Measurements from ENCODE around the gene CST9L.

CST9L gene, protein sequence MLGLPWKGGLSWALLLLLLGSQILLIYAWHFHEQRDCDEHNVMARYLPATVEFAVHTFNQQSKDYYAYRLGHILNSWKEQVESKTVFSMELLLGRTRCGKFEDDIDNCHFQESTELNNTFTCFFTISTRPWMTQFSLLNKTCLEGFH

DNA sequence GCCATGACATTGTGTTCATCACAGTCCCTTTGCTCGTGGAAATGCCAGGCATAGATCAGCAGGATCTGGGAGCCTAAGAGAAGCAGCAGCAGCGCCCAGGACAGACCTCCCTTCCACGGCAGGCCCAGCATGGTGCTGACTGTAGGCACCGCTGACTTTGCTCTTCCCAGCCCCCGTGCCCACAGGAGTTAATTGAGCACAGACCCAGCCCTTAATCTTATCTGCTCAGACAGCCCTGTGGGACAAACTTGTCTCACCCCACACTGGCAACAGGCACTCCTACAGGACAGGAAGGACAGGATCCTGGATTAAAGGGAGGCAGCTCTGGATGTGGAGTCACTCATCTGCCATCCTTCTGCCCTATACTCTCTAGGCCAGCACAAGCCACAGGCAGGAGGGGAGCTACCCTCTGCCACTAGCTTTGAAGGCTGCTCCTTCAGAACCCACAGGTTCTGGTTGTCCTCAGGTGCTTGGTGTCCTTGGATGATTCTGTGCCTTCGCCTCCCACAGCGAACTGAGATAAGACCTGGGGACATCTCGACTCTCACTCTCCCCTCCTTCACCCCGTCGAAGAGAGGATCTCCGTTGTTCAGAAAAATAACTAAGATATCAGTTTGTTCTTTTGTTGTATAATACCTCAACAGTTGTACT lies at the start of gene CST9L:
Gene CST9L (minus strand): TSS at position 165 of the 651 bp plus-strand sequence. CDS start 34 bp downstream, at position 131.
- no peak for DNase-seq

DNA sequence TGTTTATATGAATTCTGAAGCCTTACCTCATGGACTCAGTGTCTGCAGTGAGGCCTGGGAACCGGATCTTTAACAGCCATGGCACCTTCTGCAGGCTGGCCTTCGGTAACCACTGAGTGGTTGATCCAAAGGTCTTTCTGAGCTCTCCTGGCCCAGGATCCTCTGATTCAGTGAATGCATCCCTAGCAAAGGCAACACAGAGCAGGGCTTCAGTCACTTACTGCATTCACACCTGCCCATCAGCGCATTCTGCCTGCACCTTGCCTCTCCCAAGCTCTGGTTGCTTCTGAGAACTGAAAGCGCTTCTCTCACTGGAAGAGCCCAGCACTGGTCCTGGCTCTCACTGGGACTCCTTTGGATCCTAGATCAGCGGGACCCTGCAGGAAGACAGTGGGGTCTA lies 45.9 kb upstream of the CST9L start:
- no peak for DNase-seq

DNA sequence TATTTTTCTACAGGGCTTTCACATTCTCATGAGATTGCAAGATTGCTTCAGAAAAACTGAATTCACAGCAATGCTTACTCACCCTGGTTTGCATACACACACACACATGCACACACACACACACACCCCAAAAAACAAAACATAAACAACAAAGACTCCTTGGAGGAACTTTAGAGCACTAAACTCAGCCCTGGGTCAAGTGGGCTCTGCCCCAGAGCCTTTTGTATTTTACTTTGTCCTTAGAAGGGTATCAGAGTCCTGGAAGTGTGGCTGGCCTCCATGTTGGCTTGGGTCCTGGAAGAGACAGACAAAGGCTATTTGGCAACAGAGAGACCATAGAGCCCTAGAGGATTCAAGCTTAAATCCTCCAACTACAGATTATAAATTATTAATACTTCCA lies 45.4 kb upstream of the CST9L start:
- DNase-seq = no peak

DNA sequence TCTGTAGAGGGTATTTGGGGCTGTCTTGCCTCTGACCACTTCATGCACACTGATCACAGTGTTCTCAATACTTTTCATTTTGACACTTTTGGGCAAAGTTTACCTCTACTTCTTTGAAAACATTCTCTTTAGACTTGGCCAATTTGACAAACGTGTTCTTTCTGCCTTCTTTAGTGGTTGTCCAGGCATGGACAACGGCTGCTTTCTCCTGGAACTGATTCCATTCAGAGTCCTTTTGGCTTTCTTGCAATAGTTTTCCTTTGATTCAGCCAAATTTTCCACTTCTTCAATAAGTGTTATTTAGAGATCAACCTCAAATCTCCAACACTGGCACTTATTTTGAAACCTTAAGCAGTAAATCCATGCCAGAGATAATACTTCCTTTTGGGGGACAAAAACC lies 44.1 kb upstream of the CST9L start:
- no peak for DNase-seq

DNA sequence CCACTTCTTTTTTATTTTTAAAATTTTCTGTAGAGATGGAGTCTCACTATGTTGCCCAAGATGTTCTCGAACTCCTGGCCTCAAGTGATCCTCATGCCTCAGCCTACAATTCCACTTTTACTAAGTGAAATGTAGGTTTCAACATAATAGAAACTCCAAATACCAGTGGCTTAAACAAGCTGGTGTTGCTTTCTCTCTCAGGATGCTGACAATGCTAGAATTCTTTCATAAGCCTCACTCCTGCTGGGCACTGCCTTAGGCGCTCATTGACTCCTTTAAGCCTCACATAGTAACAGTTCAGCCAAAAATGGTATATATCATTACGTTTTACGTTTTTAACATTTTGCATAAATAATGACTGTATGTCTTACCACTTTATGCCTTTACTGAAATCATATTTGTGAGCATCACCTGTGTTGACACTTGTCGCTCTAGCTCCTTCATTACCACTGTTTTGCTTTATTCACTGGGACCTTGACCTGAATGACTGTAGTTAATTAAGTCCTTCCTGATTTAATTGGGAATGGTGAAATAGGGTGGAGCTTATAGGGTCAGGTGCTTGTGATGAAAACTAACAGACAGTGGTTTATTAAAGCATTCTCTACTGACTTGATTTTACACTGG lies 41.3 kb upstream of the CST9L start:
- no peak for DNase-seq

DNA sequence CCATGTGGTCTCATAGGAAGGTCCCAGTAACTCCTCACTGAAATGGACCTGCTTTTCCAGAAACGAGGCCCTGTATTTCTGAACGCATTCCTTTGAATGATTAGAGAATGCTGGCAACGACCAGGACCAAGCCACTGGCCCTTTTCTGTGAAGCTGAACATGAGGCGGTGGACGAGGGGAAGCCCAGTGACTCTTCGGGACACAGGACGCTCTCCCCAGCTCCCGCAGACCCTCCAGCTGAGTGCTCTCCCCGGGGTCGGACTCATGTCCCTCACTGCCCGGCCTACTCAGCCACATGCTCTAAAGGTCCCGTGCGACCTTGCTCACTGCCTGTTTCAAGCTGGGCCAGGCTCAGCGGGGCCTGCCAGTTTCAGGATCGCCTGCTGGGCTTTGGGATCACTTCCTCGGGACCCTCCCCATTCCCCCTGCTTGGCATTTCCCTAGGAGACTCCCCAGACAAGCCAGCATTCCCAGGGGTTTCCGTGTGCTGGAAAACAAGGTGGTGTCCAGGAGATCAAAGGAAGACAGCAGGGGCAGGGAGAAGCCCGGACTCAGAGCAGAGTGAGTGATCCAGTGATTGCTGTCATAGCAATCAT lies 40.1 kb upstream of the CST9L start:
- DNase-seq = no peak

DNA sequence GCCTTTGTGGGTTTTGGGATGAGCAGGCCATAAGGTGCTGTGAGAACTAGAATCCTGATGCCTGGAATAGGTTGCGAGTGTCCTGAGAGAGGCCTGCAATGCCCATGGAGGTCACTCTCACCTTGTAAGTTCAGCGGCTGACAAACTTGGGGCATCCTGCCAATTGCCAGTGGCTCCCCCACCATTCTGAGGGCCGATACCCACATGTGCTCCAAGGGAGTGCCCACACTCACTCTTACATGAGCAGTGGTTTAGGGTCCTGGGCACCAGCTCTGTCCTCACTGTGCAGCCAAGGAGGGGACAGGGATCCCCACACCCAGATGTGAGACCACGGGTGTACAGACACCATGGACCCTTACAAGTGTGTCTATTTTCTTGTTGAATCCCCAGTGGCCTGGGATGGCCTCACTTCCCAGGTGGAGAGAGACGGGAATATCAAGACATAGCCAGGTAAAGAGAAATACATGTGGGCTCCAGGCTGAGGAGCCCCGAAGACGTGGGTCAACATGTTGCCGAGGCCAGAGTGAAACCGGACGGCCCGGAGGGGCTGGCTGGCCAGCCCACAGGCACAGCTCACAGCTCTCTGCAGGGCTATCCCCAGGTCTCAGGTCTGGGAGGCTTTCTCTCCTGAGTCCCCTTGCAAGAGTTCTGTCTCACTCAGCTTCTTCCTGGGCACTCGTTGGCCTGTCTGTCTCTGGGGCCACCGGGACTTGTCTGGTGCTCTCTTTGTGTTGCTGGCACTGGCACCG lies 39.4 kb upstream of the CST9L start:
- DNase-seq = no peak

DNA sequence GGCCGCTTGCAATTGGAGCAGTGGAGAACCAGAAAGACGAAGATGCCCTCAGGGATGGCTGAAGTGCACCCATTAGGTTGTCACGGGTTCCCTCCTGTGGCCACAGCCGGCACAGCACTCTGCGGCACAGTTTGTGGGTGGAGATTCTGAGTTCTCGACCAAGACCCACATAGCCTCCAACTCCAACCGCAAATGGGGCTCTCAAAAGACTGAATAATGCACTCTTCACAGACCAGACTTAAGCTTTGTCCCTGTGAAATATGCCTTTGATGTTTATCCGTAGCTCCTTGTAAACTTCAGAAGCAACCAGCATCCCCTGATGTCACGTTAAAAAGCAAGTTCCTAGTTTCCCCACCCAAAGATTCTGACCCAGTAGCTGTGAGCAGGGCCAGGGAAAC lies 38.4 kb upstream of the CST9L start:
- peak; percentile 69 for DNase-seq

DNA sequence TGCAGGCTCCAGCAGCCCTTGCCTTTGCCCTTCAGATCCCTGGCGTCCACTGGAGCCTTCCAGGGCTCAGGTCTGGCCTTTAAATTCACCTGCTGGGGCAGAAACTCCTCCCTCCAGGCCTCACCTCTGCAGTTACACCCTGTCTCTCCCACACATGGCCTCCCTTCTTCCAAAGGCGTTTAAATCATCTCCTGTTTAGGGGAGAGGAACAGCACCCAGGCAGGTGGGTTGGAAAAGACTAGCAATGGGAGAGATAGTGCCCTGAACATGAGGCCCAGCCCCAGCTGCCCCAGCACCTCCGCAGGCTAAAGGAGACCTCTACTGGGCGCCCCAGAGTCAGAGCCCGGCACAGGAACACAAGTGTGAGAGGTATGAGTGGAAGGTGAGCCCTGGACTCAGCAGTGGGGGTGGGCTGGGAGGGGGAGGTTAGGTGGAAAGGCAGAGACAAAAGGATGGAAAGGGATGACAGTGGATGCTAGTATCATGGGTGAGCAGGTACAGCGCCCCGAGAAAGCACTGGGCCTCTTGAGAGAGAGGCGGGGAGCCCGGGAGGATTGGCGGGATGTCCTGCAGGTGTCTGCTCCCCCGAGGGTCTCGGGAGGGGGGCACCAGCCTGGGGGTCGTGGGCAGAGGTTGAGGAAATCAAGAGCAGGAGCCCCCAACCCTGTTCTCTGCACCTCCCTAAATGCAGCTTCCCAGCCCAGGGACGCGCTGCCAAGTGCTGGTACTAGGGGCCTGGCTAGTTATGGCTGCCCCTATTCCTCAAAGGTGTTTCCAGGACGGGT lies 37.8 kb upstream of the CST9L start, which contains the start of gene CST9:
Gene CST9 (minus strand): TSS at position 51 of the 785 bp plus-strand sequence. CDS start 53 bp downstream, outside the sequence.
- no peak for DNase-seq

DNA sequence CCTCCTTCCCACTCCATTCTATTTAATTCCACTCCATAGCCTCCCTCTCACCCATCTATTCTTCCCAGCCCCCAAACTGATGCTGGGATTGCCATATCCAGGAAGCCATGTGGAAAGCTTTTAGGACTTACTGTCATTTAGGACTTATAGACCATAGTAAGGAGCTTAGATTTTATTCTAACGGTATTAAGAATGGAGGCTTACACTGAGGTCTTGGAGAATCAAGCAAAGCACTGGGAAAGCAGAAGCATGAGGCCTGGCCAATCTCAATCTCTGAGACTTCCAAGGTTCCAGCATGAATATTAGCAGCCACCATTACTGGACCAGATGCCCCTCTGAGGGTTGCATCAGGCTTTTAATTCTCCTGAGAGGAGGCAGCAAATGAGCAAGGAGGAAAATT lies 36.0 kb upstream of the CST9L start:
- DNase-seq = no peak

DNA sequence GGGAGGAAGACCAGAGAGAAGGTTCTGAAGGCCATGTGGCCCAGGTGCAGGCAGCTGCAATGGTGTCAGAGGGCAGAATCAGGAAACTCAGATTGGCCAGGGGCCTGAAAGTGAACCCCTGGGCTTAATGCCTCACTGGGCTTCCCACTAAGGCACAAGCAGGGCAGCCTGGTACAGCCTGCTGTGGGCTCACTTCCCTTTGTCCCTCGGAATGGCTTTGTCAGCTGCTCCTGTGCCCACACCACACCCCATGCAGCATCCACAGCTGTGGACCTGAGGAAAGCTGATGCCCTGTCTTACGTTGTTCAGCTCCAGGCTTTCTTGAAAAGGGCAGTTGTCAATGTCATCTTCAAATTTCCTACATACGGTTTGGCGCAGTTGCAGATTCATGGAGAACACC lies 35.0 kb upstream of the CST9L start:
- no peak for DNase-seq

DNA sequence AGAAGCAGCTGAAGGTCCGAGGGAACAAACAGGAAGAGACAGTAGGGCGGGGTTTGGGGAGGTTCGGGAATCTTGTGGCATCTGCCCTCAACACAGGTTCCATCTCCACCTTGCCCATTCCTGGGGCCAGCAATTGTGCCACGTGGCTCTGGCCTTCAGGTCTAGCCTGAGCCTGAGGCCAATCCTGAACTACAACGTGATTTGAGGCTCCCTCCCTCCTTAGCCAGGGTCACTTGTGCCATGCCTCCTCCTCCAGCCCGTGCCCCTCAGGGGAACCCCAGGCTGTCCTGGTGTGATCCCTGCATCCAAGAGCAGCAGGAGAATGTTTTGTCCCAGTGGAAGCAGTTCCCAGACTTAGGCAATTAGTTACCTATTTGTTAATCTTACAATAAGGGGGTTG lies 34.4 kb upstream of the CST9L start:
- DNase-seq = no peak

DNA sequence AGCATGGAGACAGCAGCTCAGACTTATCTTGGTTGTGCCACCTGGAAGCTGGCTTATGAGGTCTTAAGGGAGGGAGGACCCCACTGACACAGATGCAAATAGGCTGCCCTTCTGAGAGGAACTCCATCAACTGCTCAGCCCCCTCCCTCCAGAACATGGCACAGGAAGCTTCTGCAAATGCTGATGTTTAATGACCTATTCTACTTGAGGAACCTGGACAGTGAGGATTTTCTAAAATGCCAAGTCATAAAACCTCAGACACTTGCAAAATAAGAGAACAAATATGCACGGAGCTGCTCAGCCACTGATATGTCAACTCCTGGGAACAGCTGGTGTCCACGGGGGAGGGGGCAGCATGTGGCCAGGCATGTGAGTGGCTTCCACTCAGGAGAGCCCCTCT lies 34.0 kb upstream of the CST9L start:
- DNase-seq = no peak

DNA sequence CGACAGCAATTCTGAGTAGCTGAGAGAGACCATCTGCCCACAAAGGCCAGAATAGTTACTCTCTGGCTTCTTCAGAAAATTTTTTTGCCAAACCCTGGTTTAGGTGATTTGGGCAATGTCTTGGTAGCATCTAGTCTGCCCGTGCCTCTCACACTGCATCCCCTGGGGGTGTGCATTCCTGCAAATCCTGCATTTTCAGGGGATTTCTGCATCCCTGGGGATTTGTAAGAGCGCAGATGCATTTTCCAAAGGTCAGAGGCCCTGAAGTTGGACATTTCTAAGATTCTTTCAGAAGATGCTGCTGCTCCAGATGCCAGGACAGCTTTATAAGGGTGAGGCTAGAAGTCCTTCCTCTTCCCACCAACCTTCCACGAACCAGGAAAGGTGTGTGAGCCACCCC lies 33.4 kb upstream of the CST9L start:
- DNase-seq = no peak

DNA sequence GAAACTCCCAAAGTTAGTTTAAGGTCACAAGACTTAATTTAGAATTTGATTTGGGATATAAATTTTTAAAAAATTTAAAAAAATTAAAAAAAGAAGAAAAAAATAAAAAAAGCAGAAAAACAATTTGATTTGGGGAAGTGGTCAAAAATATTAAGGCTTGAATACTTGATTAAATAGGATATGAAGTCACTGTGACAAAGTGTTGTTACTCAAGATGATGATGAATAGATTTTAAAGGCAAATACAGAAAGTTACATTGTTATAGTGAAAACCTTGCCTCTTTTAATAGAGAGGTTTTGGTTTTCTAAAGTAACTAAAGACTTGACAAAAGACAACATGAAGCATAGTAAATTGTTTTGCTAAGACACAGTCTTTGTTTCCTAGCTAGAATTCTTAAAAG lies 30.2 kb upstream of the CST9L start:
- no peak for DNase-seq

DNA sequence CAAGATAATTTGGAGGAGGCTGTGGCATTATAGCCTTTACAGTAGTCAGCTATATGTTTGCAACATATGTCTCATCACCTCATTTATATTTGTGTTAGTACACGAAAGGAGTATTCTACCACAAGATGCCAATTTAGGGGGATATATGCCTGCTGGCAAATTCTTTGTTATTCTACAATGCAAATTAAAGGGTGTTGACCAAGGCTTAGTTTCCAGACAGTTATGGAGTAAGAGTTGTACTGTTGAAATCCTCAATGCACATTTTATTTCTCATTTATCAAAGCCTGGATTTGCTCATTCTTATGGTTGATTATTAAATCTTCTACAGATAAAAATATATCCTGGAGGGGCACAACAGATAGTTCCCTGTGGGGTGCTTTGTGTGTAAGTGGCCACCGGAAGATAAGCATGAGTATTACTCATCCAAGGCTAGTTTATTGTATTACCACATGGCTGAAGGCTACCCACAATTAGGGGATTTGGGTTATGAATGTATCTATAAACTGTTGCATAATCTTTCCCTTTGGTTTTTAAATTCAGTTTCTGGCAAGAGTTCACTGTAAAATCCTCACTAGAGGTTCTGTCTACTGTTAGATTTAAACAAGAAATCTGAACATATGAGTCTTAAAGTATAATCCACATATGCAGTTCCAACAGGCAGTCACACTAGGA lies 28.4 kb upstream of the CST9L start:
- peak; percentile 3 for DNase-seq

DNA sequence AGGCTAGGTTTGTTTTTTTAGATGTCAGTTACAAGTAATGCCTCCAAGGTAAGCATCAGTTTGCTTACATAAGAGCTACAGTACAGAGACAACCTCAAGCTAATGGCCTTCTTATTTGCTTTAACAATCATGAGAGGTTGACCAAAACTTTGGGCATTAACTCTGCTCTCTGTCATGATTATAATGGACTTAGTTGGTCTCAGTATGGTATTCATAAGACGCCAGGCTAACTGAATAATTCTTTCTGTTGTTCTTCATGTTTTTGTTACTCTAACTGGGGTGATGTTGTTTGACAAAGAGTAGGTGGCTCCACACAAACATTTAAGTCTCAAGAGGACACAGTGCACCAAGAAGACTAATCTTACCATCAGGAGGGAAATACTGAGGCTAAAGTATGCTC lies 27.7 kb upstream of the CST9L start:
- DNase-seq = no peak

DNA sequence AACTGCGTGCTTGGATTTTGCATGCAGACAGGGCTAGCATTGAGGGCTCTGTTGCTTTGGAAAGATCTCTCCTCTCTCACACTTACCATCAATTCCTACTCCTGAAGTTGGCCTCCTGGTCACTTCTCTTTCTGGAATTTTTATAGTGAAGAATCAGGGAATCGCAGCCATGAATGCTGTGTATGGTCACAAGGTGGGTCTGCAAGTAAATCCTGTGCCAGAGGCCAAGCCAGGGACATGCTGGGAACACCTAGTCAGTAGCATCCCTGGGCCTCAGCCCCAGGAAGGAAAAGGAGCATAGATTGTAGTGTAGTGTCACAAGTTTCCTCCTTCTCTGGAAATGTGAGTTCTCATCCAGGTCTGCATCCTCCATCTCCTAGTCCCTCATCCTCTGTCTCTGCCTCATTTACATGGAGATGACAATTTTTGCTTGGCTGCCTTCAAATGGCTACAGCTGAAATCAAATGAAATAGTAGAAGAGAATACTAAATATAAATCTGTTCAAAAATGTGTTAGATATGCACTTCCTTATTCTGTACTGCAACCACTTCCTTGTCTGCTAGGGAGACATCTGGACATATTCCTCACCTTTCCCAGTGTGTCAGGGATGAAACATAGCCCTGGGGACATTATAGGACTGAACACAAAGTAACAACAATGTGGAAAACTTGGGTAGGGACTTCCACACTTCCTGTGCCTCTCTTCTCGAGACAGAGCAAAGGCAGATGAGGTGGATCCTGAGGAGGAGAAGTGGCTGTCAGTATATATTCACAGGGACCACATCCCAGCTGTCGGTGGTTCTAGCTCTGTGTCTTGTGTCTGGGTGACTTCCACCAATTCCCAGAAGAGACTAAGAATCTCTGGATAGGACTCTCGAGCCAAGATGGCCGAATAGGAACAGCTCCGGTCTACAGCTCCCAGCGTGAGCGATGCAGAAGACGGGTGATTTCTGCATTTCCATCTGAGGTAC lies 20.4 kb upstream of the CST9L start:
- DNase-seq = no peak

DNA sequence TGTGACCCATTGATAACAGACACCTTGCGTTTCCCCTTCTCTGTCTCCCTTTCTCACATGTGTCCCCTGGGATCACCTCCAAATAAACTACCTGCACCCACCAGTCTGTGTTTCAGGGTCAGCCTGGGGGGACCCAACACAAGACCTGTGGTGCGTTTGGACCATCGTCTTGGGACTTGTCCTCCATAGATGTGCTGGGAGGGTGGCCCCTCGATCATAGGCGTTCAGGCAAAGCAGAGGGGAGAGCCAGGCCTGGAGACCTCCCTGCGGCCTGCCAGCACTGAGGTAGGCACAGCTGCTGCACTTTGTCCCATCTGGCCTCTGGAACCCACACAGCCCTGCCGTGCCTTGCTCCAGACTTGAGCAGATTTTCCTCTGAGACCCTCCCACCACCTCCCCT lies 19.3 kb upstream of the CST9L start:
- DNase-seq = no peak

DNA sequence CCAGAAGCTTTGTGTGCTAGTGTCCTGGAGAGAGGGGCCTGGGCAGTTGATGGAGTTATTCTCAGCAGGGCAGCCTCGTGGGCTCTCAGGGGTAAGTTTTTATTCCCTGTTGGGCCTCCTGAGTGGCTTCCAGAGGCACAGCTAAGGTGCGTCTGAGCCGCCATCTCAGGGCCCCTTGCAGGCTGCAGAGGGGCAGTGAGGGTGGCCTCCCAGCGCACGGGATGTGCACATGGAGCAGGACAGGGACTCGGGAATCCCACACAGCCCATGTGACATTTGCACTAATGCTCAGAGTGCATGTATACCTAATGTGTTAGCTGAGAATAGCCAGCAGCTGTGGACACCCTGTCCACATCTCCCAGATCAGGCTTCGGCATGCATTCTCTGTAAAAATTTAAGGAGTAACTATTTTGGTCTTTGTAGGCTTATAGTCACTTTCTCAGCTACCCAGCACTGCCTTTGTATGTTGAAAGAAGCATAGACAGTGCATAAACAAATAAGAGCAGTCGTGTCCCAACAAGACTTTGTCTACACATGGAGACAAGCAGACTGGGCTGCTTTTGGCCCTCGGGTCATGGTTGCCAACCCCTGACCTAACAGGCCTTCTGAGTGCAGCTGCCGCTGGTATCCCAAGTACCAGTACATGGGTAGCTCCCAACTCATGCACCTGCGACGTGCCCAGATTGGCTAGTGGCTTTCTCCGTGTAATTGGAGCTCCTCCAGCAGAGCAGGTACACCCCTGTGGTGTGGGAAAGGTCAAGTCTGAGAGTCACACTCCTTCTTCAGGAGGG lies 18.6 kb upstream of the CST9L start:
- no peak for DNase-seq

Measured in fibroblast of upper back skin (primary cell).